ENCODE results near the gene GLI1.

Gene GLI1

DNA sequence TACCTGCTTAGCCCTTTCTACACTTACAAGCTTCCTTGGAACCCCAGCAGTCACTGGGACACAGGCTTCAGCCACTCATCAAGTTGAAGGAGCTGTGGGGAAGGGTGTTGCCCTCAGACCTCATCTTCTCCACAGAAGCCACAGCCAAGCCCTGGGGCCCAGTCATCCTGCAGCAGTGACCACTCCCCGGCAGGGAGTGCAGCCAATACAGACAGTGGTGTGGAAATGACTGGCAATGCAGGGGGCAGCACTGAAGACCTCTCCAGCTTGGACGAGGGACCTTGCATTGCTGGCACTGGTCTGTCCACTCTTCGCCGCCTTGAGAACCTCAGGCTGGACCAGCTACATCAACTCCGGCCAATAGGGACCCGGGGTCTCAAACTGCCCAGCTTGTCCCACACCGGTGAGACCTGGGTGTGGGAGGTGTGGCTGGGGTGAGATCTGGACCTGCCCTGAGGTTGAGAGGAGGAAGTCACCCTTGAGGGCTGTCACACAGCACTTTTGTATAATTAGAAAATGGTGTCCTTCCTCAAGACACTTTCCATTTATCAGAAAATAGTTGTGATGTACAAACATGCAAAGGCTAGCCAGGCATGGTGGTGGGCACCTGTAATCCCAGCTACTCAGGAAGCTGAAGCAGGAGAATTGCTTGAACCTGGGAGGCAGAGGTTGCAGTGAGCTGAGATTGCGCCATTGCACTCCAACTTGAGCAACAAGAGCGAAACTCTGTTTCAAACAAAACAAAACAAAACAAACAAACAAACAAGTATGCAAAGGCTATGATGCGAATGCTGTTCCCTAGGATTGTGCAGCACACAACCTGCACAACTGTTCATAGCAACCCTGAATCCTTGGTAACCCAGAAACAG is 9.9 kb downstream of the GLI1 start:
- Histone ChIP-seq H2BK12ac (ENCODE audit: low read length) (no peak overlapping the region), H2BK15ac (ENCODE audit: low read length) (no peak overlapping the region), H3K4ac (ENCODE audit: low read length) (no peak overlapping the region), H3K79me1 (ENCODE audit: low read depth, low read length) (no peaks in the 10 kb centered on the region), H3K4me2 (ENCODE audit: insufficient read depth, low read length, poor library complexity, severe bottlenecking) (no peak overlapping the region), H3K4me3 (ENCODE audit: low read length in 2 of 2) (no peak overlapping the region), H2AFZ (ENCODE audit: low read length) (no peak overlapping the region), H4K91ac (ENCODE audit: low read depth, low read length, poor library complexity) (no peak overlapping the region), H3K36me3 (replicated peaks in 1 of 2; ENCODE audit: control insufficient read depth in 2 of 2, insufficient read depth in 2 of 2, low read length in 2 of 2) (no peaks in the 10 kb centered on the region), H4K8ac (ENCODE audit: low read depth, low read length) (no peak overlapping the region), H3K27me3 (ENCODE audit: control insufficient read depth in 3 of 3, insufficient read depth in 3 of 3, low read depth in 1 of 3, low read length in 3 of 3) (peaks cover 2 to 24% (median 21%) of the 10 kb centered on the region in 3 experiments), H3K27ac (replicated peaks; ENCODE audit: low read length) (no peak overlapping the region), H2AK5ac (ENCODE audit: low read depth, low read length) (peak overlapping the region; percentile 16), H3K14ac (ENCODE audit: low read length) (no peak overlapping the region), H3K4me1 (ENCODE audit: control insufficient read depth in 2 of 2, insufficient read depth in 1 of 2, low read depth in 1 of 2, low read length in 2 of 2) (no peaks in the 10 kb centered on the region), H2BK120ac (ENCODE audit: low read depth, low read length) (no peak overlapping the region), H3K23ac (ENCODE audit: low read depth, low read length, poor library complexity) (no peak overlapping the region), H2BK5ac (ENCODE audit: low read length) (no peak overlapping the region), H3K9ac (ENCODE audit: low read depth, low read length, poor library complexity) (no peak overlapping the region), H3K18ac (ENCODE audit: low read length) (peak overlapping the region; percentile 45), H3K9me3 (replicated peaks in 1 of 2; ENCODE audit: control insufficient read depth in 2 of 2, insufficient read depth in 1 of 2, low read depth in 1 of 2, low read length in 2 of 2) (peaks cover 2 to 4% of the 10 kb centered on the region in 2 donors)
- no peak for DNase-seq (ENCODE audit: low spot score)
- WGBS, 2 donors (ENCODE audit: extremely low coverage in 2 of 2, insufficient read length in 2 of 2, insufficient replicate concordance in 1 of 2) = no CpG with 5 or more reads among the region's 10 CpGs

DNA sequence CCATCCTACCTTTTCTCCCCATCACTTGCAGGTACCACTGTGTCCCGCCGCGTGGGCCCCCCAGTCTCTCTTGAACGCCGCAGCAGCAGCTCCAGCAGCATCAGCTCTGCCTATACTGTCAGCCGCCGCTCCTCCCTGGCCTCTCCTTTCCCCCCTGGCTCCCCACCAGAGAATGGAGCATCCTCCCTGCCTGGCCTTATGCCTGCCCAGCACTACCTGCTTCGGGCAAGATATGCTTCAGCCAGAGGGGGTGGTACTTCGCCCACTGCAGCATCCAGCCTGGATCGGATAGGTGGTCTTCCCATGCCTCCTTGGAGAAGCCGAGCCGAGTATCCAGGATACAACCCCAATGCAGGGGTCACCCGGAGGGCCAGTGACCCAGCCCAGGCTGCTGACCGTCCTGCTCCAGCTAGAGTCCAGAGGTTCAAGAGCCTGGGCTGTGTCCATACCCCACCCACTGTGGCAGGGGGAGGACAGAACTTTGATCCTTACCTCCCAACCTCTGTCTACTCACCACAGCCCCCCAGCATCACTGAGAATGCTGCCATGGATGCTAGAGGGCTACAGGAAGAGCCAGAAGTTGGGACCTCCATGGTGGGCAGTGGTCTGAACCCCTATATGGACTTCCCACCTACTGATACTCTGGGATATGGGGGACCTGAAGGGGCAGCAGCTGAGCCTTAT is 10.8 kb downstream of the GLI1 start:
- H3K9ac ChIP-seq (ENCODE audit: low read depth, low read length, poor library complexity) = no peak overlapping the region
- H3K4me1 ChIP-seq (ENCODE audit: control insufficient read depth in 2 of 2, insufficient read depth in 1 of 2, low read depth in 1 of 2, low read length in 2 of 2) = no peaks in the 10 kb centered on the region
- H2BK12ac ChIP-seq (ENCODE audit: low read length) = no peak overlapping the region
- H3K18ac ChIP-seq (ENCODE audit: low read length) = no peak overlapping the region
- no peak overlapping the region for H3K14ac ChIP-seq (ENCODE audit: low read length)
- H3K9me3 ChIP-seq (replicated peaks in 1 of 2; ENCODE audit: control insufficient read depth in 2 of 2, insufficient read depth in 1 of 2, low read depth in 1 of 2, low read length in 2 of 2) = peaks cover 2 to 4% of the 10 kb centered on the region in 2 donors
- no peak for DNase-seq (ENCODE audit: low spot score)
- H2BK15ac ChIP-seq (ENCODE audit: low read length) = peak overlapping the region; percentile 8
- peaks cover 7 to 31% (median 30%) of the 10 kb centered on the region in 3 experiments for H3K27me3 ChIP-seq (ENCODE audit: control insufficient read depth in 3 of 3, insufficient read depth in 3 of 3, low read depth in 1 of 3, low read length in 3 of 3)
- no peak overlapping the region for H2BK120ac ChIP-seq (ENCODE audit: low read depth, low read length)
- no peak overlapping the region for H3K27ac ChIP-seq (replicated peaks; ENCODE audit: low read length)
- H3K4ac ChIP-seq (ENCODE audit: low read length) = no peak overlapping the region
- no peak overlapping the region for H3K23ac ChIP-seq (ENCODE audit: low read depth, low read length, poor library complexity)
- H2AK5ac ChIP-seq (ENCODE audit: low read depth, low read length) = no peak overlapping the region
- no peak overlapping the region for H3K4me3 ChIP-seq (ENCODE audit: low read length in 2 of 2)
- WGBS, 2 donors (ENCODE audit: extremely low coverage in 2 of 2, insufficient read length in 2 of 2, insufficient replicate concordance in 1 of 2) = no CpG with 5 or more reads among the region's 14 CpGs
- no peak overlapping the region for H2BK5ac ChIP-seq (ENCODE audit: low read length)
- no peaks in the 10 kb centered on the region for H3K36me3 ChIP-seq (replicated peaks in 1 of 2; ENCODE audit: control insufficient read depth in 2 of 2, insufficient read depth in 2 of 2, low read length in 2 of 2)
- H4K8ac ChIP-seq (ENCODE audit: low read depth, low read length) = no peak overlapping the region
- H2AFZ ChIP-seq (ENCODE audit: low read length) = no peak overlapping the region
- no peaks in the 10 kb centered on the region for H3K79me1 ChIP-seq (ENCODE audit: low read depth, low read length)
- H3K4me2 ChIP-seq (ENCODE audit: insufficient read depth, low read length, poor library complexity, severe bottlenecking) = no peak overlapping the region
- H4K91ac ChIP-seq (ENCODE audit: low read depth, low read length, poor library complexity) = no peak overlapping the region

GRCh38 chr12:57470970-57471656 is 11.5 kb downstream of the GLI1 start:
- H2BK5ac ChIP-seq (ENCODE audit: low read length) = no peak overlapping the region
- H2AK5ac ChIP-seq (ENCODE audit: low read depth, low read length) = no peak overlapping the region
- H3K9ac ChIP-seq (ENCODE audit: low read depth, low read length, poor library complexity) = no peak overlapping the region
- no peaks in the 10 kb centered on the region for H3K36me3 ChIP-seq (replicated peaks in 1 of 2; ENCODE audit: control insufficient read depth in 2 of 2, insufficient read depth in 2 of 2, low read length in 2 of 2)
- H3K27me3 ChIP-seq (ENCODE audit: control insufficient read depth in 3 of 3, insufficient read depth in 3 of 3, low read depth in 1 of 3, low read length in 3 of 3) = peaks cover 14 to 37% (median 36%) of the 10 kb centered on the region in 3 experiments
- H3K27ac ChIP-seq (replicated peaks; ENCODE audit: low read length) = no peak overlapping the region
- no peak for DNase-seq (ENCODE audit: low spot score)
- no peak overlapping the region for H3K23ac ChIP-seq (ENCODE audit: low read depth, low read length, poor library complexity)
- no peak overlapping the region for H3K18ac ChIP-seq (ENCODE audit: low read length)
- H3K79me1 ChIP-seq (ENCODE audit: low read depth, low read length) = no peaks in the 10 kb centered on the region
- no peak overlapping the region for H4K8ac ChIP-seq (ENCODE audit: low read depth, low read length)
- H4K91ac ChIP-seq (ENCODE audit: low read depth, low read length, poor library complexity) = no peak overlapping the region
- H2BK15ac ChIP-seq (ENCODE audit: low read length) = no peak overlapping the region
- no peak overlapping the region for H2BK12ac ChIP-seq (ENCODE audit: low read length)
- no peak overlapping the region for H3K4me2 ChIP-seq (ENCODE audit: insufficient read depth, low read length, poor library complexity, severe bottlenecking)
- no peak overlapping the region for H2BK120ac ChIP-seq (ENCODE audit: low read depth, low read length)
- peaks cover 2 to 6% of the 10 kb centered on the region in 2 donors for H3K4me1 ChIP-seq (ENCODE audit: control insufficient read depth in 2 of 2, insufficient read depth in 1 of 2, low read depth in 1 of 2, low read length in 2 of 2)
- H3K4ac ChIP-seq (ENCODE audit: low read length) = no peak overlapping the region
- H3K14ac ChIP-seq (ENCODE audit: low read length) = no peak overlapping the region
- H3K9me3 ChIP-seq (replicated peaks in 1 of 2; ENCODE audit: control insufficient read depth in 2 of 2, insufficient read depth in 1 of 2, low read depth in 1 of 2, low read length in 2 of 2) = peaks cover 2 to 4% of the 10 kb centered on the region in 2 donors
- no CpG with 5 or more reads among the region's 4 CpGs for WGBS, 2 donors (ENCODE audit: extremely low coverage in 2 of 2, insufficient read length in 2 of 2, insufficient replicate concordance in 1 of 2)
- no peak overlapping the region for H3K4me3 ChIP-seq (ENCODE audit: low read length in 2 of 2)
- H2AFZ ChIP-seq (ENCODE audit: low read length) = no peak overlapping the region

DNA sequence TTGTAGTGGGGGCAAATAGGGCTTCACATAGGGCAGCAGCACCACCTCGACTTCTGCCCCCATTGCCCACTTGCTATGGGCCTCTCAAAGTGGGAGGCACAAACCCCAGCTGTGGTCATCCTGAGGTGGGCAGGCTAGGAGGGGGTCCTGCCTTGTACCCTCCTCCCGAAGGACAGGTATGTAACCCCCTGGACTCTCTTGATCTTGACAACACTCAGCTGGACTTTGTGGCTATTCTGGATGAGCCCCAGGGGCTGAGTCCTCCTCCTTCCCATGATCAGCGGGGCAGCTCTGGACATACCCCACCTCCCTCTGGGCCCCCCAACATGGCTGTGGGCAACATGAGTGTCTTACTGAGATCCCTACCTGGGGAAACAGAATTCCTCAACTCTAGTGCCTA is 12.1 kb downstream of the GLI1 start:
- Histone ChIP-seq H3K14ac (ENCODE audit: low read length) (no peak overlapping the region), H2BK15ac (ENCODE audit: low read length) (no peak overlapping the region), H3K9ac (ENCODE audit: low read depth, low read length, poor library complexity) (no peak overlapping the region), H3K18ac (ENCODE audit: low read length) (no peak overlapping the region), H4K8ac (ENCODE audit: low read depth, low read length) (no peak overlapping the region), H3K27me3 (ENCODE audit: control insufficient read depth in 3 of 3, insufficient read depth in 3 of 3, low read depth in 1 of 3, low read length in 3 of 3) (peaks cover 20 to 43% (median 42%) of the 10 kb centered on the region in 3 experiments), H3K27ac (replicated peaks; ENCODE audit: low read length) (no peak overlapping the region), H3K4me3 (ENCODE audit: low read length in 2 of 2) (no peak overlapping the region), H3K9me3 (replicated peaks in 1 of 2; ENCODE audit: control insufficient read depth in 2 of 2, insufficient read depth in 1 of 2, low read depth in 1 of 2, low read length in 2 of 2) (peaks cover 4% of the 10 kb centered on the region in 2 donors), H2AFZ (ENCODE audit: low read length) (no peak overlapping the region), H3K4ac (ENCODE audit: low read length) (no peak overlapping the region), H2BK12ac (ENCODE audit: low read length) (no peak overlapping the region), H4K91ac (ENCODE audit: low read depth, low read length, poor library complexity) (no peak overlapping the region), H3K79me1 (ENCODE audit: low read depth, low read length) (no peaks in the 10 kb centered on the region), H3K4me1 (ENCODE audit: control insufficient read depth in 2 of 2, insufficient read depth in 1 of 2, low read depth in 1 of 2, low read length in 2 of 2) (peaks cover 5 to 10% of the 10 kb centered on the region in 2 donors), H2BK120ac (ENCODE audit: low read depth, low read length) (no peak overlapping the region), H3K23ac (ENCODE audit: low read depth, low read length, poor library complexity) (no peak overlapping the region), H2AK5ac (ENCODE audit: low read depth, low read length) (no peak overlapping the region), H3K4me2 (ENCODE audit: insufficient read depth, low read length, poor library complexity, severe bottlenecking) (no peak overlapping the region), H2BK5ac (ENCODE audit: low read length) (no peak overlapping the region), H3K36me3 (replicated peaks in 1 of 2; ENCODE audit: control insufficient read depth in 2 of 2, insufficient read depth in 2 of 2, low read length in 2 of 2) (no peaks in the 10 kb centered on the region)
- DNase-seq (ENCODE audit: low spot score) = no peak
- WGBS, 2 donors (ENCODE audit: extremely low coverage in 2 of 2, insufficient read length in 2 of 2, insufficient replicate concordance in 1 of 2) = no CpG with 5 or more reads among the region's 3 CpGs

Data from neuronal stem cell (in vitro differentiated cells).